NCI-H2107 (cell line): ENCODE data around the gene P2RY14.
"Not testable (repeated sequence)": the region's sequence is repeated elsewhere in the genome, so short reads cannot be mapped to it uniquely, and the experiment has no call there.

Experiments used
- DNase-seq: peaks from one replicate; lab custom pipeline; 2025; lab: John Stamatoyannopoulos, UW

P2RY14 gene

DNA sequence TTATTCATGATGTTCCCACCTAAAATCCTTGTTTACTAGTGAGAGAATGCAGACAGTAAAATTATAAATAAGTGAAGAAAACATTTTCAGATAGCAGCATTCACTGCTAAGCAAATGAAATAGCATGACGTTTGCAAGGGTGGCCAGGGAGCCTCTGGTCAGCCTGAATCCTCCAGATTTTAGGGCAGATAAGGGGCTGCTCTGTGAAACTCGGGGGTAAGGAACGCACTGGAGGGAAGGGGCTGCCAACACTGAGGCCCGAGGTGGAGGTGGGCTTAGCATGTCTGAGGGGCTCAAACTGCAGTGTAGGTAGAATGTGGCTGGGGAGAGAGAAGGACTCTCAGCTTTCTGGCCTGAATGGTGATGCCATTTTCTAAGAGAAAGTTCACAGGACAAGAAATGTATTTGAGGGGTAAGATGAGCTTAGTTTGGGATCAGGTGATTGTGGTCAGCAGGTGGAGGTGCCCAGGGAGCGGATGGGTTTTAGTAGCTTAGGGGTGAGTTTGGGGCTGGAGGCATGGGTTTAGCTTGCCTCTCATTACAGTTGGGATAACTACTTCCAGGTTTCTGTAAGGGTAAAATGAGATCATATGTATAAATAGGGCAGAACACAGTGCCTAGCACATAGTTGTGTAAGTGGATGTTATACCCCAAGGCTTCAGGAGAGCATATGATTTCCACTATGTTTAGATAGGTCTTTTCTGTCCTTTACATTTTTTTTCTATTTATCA, 95.8 kb downstream of the P2RY14 start:
- DNase-seq = no peak

GRCh38 chr3:151178208-151178845, 100.0 kb downstream of the P2RY14 start:
- no peak for DNase-seq

DNA sequence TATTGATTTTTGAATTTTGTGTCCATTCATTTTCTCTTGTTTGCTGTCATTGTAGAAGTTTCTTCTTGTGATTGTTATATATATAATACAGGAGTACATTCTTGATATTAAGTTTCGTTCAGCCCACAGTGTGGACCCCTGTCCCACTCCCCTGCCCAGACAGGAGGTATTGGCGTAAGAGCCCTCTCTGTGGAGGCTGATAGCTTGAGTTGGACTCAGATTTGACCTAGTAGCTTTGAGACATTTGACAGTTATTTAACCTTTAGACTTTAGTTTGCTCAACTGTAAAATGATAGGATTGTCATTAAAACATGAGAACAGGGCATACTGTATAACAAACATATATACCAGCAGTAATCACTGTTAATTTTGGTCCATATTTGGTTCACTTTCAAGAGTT, 102.4 kb downstream of the P2RY14 start:
- no peak for DNase-seq

GRCh38 chr3:151174351-151174750, 104.0 kb downstream of the P2RY14 start:
- no peak for DNase-seq

DNA sequence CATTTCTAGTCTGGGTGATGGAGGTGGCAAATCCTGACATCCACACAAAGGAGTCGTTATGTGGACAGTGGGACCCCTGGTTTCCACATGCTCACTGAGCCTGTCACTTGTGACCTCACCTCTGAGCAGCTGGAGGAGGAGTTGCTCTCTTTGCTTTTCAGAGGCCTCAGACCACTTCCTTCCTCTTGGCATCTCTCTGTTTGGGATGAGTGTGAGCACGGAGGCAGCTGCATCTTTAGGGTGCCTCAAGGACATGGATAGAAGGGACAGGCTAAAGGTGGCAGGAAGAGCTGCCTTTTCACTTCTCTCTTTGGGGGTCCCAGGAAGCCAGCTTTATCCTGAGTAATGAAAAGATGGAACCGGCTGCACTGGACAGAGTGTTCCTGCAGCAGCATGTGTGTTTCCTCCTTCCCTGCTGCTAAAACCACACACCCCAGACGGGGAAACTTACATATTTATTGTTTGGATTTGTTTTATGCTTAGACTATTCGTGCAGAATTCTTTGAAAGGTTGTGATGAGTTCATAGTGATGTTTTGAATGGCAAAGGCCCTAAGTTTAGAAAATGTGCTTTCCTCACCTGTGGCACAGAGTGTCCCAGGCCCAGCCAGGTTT, 107.1 kb downstream of the P2RY14 start:
- DNase-seq = no peak

- DNase-seq = not testable (repeated sequence)
Measured at GRCh38 chr3:151169948-151170679, 108.2 kb downstream of the P2RY14 start.

- DNase-seq = no peak
Measured at GRCh38 chr3:151169262-151169947, 108.9 kb downstream of the P2RY14 start.

DNA sequence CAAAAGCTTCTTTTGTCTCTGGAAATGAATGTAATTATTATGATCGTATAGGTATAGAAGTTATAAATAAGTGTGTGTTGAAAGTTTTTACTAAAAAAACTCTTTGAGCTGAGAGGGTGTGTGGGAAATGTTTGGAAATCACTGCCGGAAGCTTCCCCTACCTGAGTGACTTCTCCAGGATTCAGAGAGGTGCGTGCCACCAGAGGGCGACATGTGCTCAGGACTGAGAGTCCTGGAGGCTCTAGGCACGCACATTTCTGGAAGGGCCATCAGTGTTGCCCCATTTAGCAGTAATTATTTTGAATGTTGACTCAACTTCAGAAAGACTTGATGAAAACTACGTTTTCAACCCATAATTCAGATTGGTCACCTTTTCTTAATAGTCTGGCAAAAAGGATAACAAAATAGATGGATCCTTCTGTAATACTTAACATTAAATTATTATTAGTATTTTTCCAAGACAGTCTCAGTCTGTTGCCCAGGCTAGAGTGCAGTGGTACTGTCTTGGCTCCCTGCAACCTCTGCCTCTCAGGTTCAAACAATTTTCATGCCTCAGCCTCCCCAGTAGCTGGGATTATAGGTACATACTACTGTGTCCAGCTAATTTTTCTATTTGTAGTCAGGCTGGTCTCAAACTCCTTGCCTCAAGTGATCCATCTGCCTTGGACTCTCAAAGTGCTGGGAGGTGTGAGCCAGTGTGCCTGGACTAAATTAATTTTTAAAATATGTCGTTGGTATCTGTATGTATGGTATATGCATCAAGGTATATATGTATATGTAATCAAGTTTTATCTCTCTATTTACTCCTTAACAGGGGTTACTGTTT, 109.9 kb downstream of the P2RY14 start:
- peak; percentile 29 for DNase-seq

DNA sequence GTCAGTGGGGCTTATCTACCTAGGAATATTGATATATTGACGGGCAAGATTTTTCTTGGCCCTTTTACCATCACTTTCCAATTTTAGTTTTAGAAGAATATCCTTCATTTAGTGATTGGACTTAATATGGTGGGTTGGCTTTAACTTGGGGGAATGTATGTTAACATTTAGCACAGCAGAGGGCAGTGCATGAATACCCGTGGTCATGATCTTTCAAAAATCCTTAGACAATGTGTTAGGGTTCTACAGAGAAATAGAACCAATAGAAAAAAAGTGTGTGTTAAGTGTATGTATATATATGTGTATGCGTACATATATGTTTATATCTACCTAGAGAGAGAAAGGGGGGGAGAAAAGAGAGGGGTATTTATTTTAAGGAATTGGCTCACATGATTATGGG, 112.2 kb downstream of the P2RY14 start:
- DNase-seq = no peak

GRCh38 chr3:151165226-151165625, 113.1 kb downstream of the P2RY14 start:
- DNase-seq = no peak
